NOMO-1 (cell line): ENCODE measurements around the gene ORMDL3.
"Not testable (repeated sequence)": the region's sequence is repeated elsewhere in the genome, so short reads cannot be mapped to it uniquely, and the experiment has no call there.

Experiments used
- DNase-seq, 2 experiments: peaks; one replicate each; lab custom pipeline; 2025; ENCODE audit not compliant: unreplicated experiment in 2 of 2; lab: John Stamatoyannopoulos, UW

The ORMDL3 gene

DNA sequence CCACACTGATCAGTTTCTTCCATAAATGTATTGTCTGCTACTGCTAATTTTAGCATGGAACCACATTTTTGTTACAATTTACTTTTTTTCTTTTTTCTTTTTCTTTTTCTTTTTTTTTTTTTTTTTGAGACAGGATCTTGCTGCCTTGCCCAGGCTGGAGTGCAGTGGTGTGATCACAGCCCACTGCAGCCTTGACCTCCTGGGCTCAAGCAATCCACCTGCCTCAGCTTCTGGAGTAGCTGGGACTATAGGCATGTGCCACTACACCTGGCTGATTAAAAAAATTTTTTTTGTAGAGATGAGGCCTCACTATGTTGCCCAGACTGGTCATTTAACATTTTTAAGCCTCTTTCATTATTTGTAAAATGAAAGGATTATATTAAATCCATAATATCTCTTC lies 40.3 kb downstream of the ORMDL3 start:
- no peak for DNase-seq

DNA sequence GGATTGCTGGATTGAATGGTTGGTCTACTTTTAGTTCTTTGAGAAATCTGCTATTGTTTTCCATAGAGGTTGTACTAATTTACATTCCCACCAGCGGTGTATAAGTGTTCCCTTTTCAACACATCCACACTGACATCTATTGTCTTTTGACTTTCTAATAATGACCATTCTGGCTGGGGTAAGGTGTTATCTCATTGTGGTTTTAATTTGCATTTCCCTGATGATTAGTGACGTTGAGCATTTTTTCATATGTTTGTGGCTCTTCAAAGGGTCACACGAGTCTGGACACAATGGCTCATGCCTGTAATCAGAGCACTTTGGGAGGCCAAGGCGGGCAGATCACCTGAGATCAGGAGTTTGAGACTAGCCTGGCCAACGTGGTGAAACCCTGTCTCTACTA lies 41.3 kb downstream of the ORMDL3 start:
- DNase-seq, result not testable (repeated sequence)

DNA sequence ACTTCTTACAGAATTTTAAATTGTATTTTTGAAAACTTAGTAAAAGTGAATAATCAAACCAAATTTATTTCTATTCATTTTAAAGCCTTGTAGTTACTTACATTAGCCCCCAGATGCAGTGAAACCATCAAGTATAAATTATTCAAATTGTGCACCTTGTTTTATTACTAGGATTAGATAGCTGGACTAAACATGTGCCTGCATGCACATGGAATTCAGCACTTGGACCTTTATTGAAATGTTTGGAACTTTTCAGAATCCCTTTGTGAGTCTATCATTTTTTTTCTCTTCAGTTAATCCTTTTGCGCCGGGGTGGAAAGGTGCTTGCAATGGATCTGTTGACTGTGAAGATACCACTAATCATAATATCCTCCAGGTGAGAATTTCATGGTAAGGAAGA lies 54.6 kb downstream of the ORMDL3 start:
- DNase-seq, result no peak

DNA sequence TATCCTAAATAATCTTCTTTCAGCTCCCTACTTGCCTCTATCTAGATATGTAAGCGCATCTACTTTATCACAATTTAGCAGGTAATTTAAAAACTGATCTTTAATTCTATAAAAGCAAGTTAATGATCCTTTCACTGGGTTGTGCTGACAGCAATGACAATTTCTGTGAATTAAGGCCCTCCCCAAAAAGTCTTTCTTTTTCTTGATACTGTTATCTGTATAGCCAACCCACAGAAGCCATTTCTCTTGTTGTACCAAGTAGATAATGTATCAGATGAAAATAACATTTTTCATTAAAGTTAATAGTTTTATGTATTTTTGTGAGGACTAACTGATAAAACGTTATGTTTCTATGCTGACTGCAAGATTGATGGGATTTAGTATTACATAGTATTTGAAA lies 55.6 kb downstream of the ORMDL3 start:
- no peak for DNase-seq
